K562 (cell line): Measurements from ENCODE around the gene FUNDC1. TPM values are rescaled to one million over a fixed set of nuclear protein-coding genes. Genes with fewer than 3 reads are reported as not detected.

Experiments used
- ELF1 ChIP-seq: fragments of 200-800 bp; sonication (Bioruptor generic); IDR thresholded peaks from 2 replicates; pipeline ENCODE4 v1.6.1; 2016; ENCODE audit warnings: missing genetic modification characterization, missing compliant biosample characterization
- HNRNPLL ChIP-seq: fragments of 200-400 bp; formaldehyde crosslinking; IDR thresholded peaks from 2 replicates; pipeline ENCODE4 v1.6.1; 2017; ENCODE audit warnings: low read length, low read depth, mild to moderate bottlenecking; ENCODE audit not compliant: poor library complexity, severe bottlenecking
- IFI16 ChIP-seq: fragments of 250-450 bp; sonication (Bioruptor Pico); IDR thresholded peaks from 2 replicates; pipeline ENCODE4 v2.1.2; 2022; ENCODE audit warnings: mild to moderate bottlenecking, inconsistent platforms
- MBD1 ChIP-seq: fragments of 250-450 bp; sonication (Bioruptor Pico); IDR thresholded peaks from 2 replicates; pipeline ENCODE4 v1.8.0; 2022; ENCODE audit warnings: inconsistent platforms
- PHF8 ChIP-seq: fragments of 200-600 bp; sonication (generic); IDR thresholded peaks from 2 replicates; pipeline ENCODE4 v1.6.1; 2012; ENCODE audit warnings: mixed run types, mild to moderate bottlenecking, inconsistent platforms, low read length, moderate library complexity, borderline replicate concordance
- RBM39 ChIP-seq: fragments of 200-400 bp; formaldehyde crosslinking; optimal IDR thresholded peaks from 2 replicates; pipeline ENCODE3; 2018; ENCODE audit warnings: low read depth, low read length
- TAF15 ChIP-seq: fragments of 200-400 bp; formaldehyde crosslinking; IDR thresholded peaks from 2 replicates; pipeline ENCODE4 v1.6.1; 2017; ENCODE audit warnings: mild to moderate bottlenecking, low read depth, low read length, moderate library complexity
- TEAD2 ChIP-seq: fragments of 450-650 bp; IDR thresholded peaks from 2 replicates; pipeline ENCODE4 v1.6.1; 2016; ENCODE audit warnings: missing genetic modification characterization, control low read depth, missing compliant biosample characterization
- ZNF253 ChIP-seq: fragments of 250-450 bp; sonication (Bioruptor Pico); conservative IDR thresholded peaks from 2 replicates; pipeline ENCODE4 v1.6.1; 2021; ENCODE audit warnings: mild to moderate bottlenecking
- ZNF586 ChIP-seq: fragments of 450-650 bp; formaldehyde crosslinking; conservative IDR thresholded peaks from 2 replicates; pipeline ENCODE4 v1.4.0; 2020; ENCODE audit warnings: mild to moderate bottlenecking, moderate library complexity
- ZNF695 ChIP-seq: fragments of 450-650 bp; formaldehyde crosslinking; IDR thresholded peaks from 2 replicates; pipeline ENCODE4 v1.4.0; 2020; ENCODE audit warnings: mild to moderate bottlenecking, moderate library complexity
- polyA plus RNA-seq, 8 experiments: library from polyadenylated mRNA; depleted of rRNA in 4 of 8; stranded (reverse) in 5 of 8; unstranded in 3 of 8; fragments of >200 nt; fragmentation: Nextera tagmentation in 2 of 8; fragmentation: Illumina TruSeq in 1 of 8; extraction: Ambion mirVana in 2 of 8; extraction: Trizol in 1 of 8; gene quantifications; 2 replicates each; pipeline versions ENCODE4 v1.2.1 to v1.2.3, GENCODE V29; 2011 to 2014; ENCODE audit warnings: inconsistent platforms in 1 of 8, missing spikeins in 1 of 8
- total RNA-seq, 7 experiments: library from RNA; depleted of rRNA in 6 of 7; stranded (reverse); fragments of >200 nt in 6 of 7; fragmentation: Illumina TruSeq in 2 of 7; extraction: Trizol in 2 of 7; gene quantifications; 2 replicates each; pipeline versions ENCODE4 v1.2.1 to v1.2.3, GENCODE V29; 2011 to 2021; ENCODE audit warnings: low replicate concordance in 1 of 7

FUNDC1 gene
- total and polyA plus RNA-seq, 9 of the 15 experiments (the other 6 are each of a cell fraction or from before 2014, with no cell fraction given) = 15.6 to 59.1 (median 29.3) TPM

- TF ChIP-seq MBD1 (CRISPR knock-in tag) = no peak
- peak; percentile 97 for TF ChIP-seq HNRNPLL
- no peak for TF ChIP-seq TAF15
- TF ChIP-seq ZNF586 = no peak
- TF ChIP-seq ELF1 (tag) = peak; percentile 73
- no peak for TF ChIP-seq RBM39
- peak; percentile 23; the same call in 1 of the 2 replicates for TF ChIP-seq TEAD2
- TF ChIP-seq ZNF695 (CRISPR knock-in tag) = no peak
- TF ChIP-seq PHF8 = peak; percentile 78
- TF ChIP-seq ZNF253 (CRISPR knock-in tag) = no peak
- TF ChIP-seq IFI16 (CRISPR knock-in tag) = no peak
These were observed at the start of gene FUNDC1 (continued) for GRCh38 chrX:44542567-44543325.
